Mucosa of rectum (tissue), 2 donors: ENCODE data around the gene LPP.

ENCODE experiments used
- H3K27ac ChIP-seq, 2 donors: one replicate each; pipeline ENCODE4 v1.7.0; 2013; ENCODE audit warnings: inconsistent platforms in 2 of 2, low read depth in 2 of 2, low read length in 2 of 2
- H3K27me3 ChIP-seq, 2 donors: one replicate each; pipeline ENCODE4 v1.7.0; 2013; ENCODE audit warnings: low read length in 2 of 2; ENCODE audit not compliant: control insufficient read depth in 2 of 2, insufficient read depth in 2 of 2
- H3K36me3 ChIP-seq, 2 donors: one replicate each; pipeline ENCODE4 v1.7.0; 2013; ENCODE audit warnings: low read length in 2 of 2; ENCODE audit not compliant: control insufficient read depth in 2 of 2, insufficient read depth in 2 of 2
- H3K4me1 ChIP-seq, 2 donors: one replicate each; pipeline ENCODE4 v1.7.0; 2013; ENCODE audit warnings: low read length in 2 of 2, mild to moderate bottlenecking in 1 of 2; ENCODE audit not compliant: control insufficient read depth in 2 of 2, insufficient read depth in 2 of 2
- H3K4me3 ChIP-seq, 2 donors: one replicate each; pipeline ENCODE4 v1.7.0; 2013; ENCODE audit warnings: low read length in 2 of 2
- H3K9ac ChIP-seq, 2 donors: one replicate each; pipeline ENCODE4 v1.7.0; 2013; ENCODE audit warnings: low read length in 2 of 2, low read depth in 1 of 2, mild to moderate bottlenecking in 1 of 2
- H3K9me3 ChIP-seq, 2 donors: one replicate each; pipeline ENCODE4 v1.7.0; 2013; ENCODE audit warnings: low read length in 2 of 2; ENCODE audit not compliant: control insufficient read depth in 2 of 2
- donor health status: healthy.
- donor health status: Normal muscosa, but diverticular disease.

Gene LPP

DNA sequence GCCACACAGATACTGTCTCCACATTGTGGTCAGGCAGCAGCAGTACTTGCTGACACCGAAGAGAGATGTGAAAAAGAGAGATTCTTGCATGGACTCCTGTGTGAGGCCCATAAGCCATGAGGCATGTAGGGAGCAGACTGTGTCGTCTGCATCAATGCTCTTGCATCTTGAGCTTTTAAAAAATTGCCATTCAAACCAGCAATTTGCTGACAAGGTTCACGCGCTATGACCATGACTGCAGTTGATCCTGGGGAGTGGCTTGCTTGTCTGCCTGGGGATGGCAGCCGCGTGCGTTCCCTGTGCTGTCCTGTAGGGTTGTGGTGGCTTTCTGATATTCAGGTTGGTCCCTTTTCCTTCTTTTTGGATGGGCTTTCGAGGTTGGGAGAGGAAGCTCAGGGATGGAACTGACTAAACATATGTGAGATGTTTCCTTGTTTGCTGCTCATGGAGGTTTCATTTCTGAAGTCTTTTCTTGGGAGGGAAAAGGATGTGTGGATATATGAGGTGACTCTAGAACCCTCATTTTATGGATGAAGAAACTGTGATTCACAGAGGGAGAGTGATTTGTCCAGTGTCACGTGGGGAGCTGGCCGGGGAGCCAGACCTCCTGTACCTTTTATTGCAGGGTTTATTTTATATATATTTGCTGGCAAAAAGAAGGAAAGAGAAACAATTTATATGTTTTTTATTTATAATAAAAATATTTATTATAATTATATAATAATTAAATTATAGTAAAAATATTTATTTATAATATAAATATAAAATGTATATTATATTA is 48.6 kb downstream of the LPP start:
- Histone ChIP-seq H3K27ac (no peak overlapping the region), H3K9ac (no peak overlapping the region), H3K36me3 (no peaks in the 10 kb centered on the region), H3K27me3 (no peaks in the 10 kb centered on the region), H3K9me3 (no peaks in the 10 kb centered on the region), H3K4me1 (peaks cover 9 to 12% of the 10 kb centered on the region in 2 donors), H3K4me3 (no peak overlapping the region)

DNA sequence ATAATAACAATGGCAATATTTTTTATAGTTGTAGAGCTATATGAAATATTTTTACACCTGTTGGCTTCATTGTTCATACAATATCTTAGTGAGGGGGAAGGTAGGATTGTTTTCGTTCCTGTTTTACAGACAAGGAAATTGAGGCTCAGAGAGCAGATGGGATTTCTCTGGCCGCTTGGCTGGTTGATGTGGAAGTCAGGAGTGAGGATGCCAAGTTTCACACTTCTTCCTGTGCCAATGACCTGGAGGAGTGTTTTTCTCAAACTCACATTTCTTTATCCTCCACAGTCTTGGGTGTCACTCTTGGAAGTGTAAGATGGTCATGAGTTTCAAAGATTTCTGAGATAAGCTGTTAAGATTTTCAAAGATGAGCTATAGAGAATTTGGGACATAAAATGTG is 50.6 kb downstream of the LPP start:
- Histone ChIP-seq H3K9me3 (no peaks in the 10 kb centered on the region), H3K27me3 (no peaks in the 10 kb centered on the region), H3K36me3 (peaks cover 0 to 3% of the 10 kb centered on the region in 2 donors), H3K9ac (no peak overlapping the region), H3K4me1 (peaks cover 6 to 8% of the 10 kb centered on the region in 2 donors), H3K4me3 (no peak overlapping the region), H3K27ac (no peak overlapping the region)

DNA sequence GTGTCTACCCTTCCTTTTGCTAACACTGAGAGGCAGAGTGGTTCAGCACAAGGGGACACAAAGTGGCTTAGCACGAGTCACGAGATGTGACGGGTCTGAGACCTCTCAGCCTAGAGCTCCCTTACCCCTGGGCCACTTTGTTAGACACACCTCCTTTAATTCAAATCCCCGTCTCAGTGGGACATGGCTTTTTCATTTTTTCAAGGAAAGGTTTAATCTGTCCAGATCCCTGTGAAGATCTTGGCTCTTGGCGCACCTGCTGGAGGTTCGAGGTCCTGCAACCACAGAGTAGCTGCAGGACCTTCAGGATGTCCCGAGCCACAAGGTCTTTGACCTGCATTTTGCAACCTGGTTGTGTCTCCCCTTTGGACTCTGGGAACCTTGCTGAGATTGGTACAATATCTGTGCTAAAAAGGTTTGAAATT is 52.0 kb downstream of the LPP start:
- H3K9ac ChIP-seq: no peak overlapping the region
- H3K4me3 ChIP-seq: no peak overlapping the region
- no peaks in the 10 kb centered on the region for H3K9me3 ChIP-seq
- peaks cover 0 to 3% of the 10 kb centered on the region in 2 donors for H3K36me3 ChIP-seq
- peak overlapping the region in 1 of 2 donors; percentile 2 for H3K27ac ChIP-seq
- H3K4me1 ChIP-seq: peaks cover 6 to 8% of the 10 kb centered on the region in 2 donors
- no peaks in the 10 kb centered on the region for H3K27me3 ChIP-seq

DNA sequence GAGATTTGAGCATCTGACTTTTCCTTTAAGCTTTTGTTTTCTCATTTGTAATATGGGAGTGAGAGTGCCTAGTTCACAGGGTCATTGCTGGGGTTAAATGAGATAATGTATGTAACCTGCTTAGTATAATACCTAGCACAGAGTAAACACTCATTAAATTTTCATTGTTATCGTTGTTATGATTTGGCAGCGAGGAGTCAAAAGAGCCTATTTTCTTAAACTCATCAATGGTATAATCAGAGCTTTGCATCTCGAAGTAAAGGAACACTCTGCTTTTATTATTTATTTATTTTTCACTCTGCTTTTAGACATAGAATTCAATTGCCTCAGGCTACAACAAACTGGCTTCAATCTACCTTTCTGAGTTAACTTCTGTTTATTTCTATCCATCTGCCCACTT is 52.8 kb downstream of the LPP start:
- Histone ChIP-seq H3K36me3 (peaks cover 0 to 3% of the 10 kb centered on the region in 2 donors), H3K9ac (no peak overlapping the region), H3K4me1 (peaks cover 8 to 10% of the 10 kb centered on the region in 2 donors), H3K27me3 (no peaks in the 10 kb centered on the region), H3K9me3 (no peaks in the 10 kb centered on the region), H3K27ac (peak overlapping the region in 1 of 2 donors; percentile 2), H3K4me3 (no peak overlapping the region)

DNA sequence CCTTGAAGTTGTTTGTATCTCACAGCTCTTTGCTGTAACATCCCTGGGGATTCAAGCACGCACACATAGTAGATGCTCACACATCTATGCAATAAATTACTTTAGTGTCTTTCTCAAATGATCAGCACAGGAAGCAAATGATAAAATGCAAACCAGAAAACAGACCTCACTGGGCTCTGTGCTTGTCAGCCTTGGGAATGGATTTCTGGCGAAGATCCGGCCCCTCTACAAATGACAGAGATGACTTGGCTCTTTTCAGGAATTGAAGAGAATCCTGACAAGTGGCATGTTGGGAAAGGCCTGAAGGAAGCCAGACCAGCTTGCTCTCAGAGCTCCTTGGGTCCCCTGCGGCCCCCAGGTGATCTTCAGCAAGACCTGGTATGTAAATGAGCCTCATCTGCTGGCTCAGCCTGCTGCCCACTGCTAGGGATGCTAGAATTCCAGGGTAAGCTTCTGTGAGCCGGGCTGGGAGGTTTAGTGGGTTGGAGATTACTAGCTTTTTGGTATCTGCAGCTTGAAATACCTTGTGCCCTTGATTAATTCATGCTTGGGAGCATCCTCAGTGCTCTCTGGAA is 54.1 kb downstream of the LPP start:
- Histone ChIP-seq H3K4me3 (no peak overlapping the region), H3K4me1 (peaks cover 12 to 16% of the 10 kb centered on the region in 2 donors), H3K27ac (peak overlapping the region in 1 of 2 donors; percentile 19), H3K27me3 (no peaks in the 10 kb centered on the region), H3K9me3 (no peaks in the 10 kb centered on the region), H3K36me3 (peaks cover 3% of the 10 kb centered on the region in 2 donors), H3K9ac (no peak overlapping the region)

DNA sequence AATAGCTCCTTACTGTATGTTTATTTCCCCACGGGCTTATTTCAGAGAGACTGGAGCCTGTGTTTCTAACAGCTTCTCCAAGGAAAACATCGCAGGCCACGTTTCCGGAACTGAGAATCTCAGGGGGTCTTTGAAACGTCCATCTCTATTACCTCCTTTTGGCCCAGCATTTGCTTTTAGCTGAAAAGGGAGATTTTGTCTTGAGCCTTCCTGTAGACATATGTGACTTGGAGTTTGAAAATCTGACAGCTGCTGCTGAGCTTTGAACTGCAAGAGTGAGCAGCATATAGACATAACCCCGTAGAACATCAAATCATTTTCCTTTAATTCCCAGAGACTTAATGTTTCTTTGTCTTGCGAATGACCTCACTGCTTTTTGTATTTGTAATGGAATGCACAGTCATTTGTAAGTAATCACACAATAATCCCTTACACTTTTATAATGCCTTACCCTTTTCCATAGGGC is 54.6 kb downstream of the LPP start:
- Histone ChIP-seq H3K27me3 (no peaks in the 10 kb centered on the region), H3K9ac (no peak overlapping the region), H3K4me1 (peaks cover 12 to 16% of the 10 kb centered on the region in 2 donors), H3K27ac (peak overlapping the region in 1 of 2 donors; percentile 19), H3K9me3 (no peaks in the 10 kb centered on the region), H3K4me3 (no peak overlapping the region), H3K36me3 (peaks cover 3% of the 10 kb centered on the region in 2 donors)

DNA sequence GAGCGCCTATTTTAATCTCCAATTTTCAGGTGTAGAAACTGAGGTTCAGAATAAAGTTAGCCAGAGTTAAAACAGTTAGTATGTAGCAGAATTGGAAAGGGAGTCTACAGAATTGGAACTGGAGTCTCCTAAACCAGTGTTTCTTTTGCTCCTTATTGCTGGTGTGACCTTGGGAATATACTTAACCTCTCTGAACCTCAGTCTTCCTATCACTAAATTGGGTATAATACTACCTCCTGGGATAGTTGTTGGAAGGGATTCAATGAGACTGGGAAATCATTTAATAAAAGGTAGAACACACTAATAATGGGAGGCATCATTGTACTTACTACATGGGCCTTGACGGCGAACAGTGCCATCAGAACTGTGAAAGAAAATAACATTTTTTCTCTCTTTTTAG is 55.1 kb downstream of the LPP start:
- H3K9me3 ChIP-seq: no peaks in the 10 kb centered on the region
- peaks cover 3% of the 10 kb centered on the region in 2 donors for H3K36me3 ChIP-seq
- H3K27ac ChIP-seq: peak overlapping the region in 1 of 2 donors; percentile 19
- H3K4me3 ChIP-seq: no peak overlapping the region
- peaks cover 12 to 16% of the 10 kb centered on the region in 2 donors for H3K4me1 ChIP-seq
- no peak overlapping the region for H3K9ac ChIP-seq
- H3K27me3 ChIP-seq: no peaks in the 10 kb centered on the region

DNA sequence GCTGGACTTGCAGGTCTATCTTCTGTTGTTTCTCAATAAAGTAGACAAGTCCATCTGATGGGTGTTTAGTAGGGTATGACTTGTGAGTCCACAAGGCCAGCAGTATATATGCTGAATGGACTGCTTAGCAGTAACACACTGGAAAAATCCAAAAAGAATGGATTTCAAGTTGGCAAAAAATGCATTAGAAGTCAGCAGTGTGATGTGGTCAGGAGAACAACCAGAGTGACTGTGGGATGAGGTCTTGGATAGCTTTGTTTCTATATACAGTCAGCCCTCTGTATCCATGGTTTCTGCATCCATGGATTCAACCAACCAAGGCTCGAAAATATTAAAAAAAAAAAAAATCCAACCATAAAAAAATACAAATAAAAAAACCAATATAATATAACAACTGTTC is 55.8 kb downstream of the LPP start:
- H3K4me1 ChIP-seq: peaks cover 12 to 16% of the 10 kb centered on the region in 2 donors
- no peak overlapping the region for H3K9ac ChIP-seq
- peaks cover 3% of the 10 kb centered on the region in 2 donors for H3K36me3 ChIP-seq
- H3K27me3 ChIP-seq: no peaks in the 10 kb centered on the region
- H3K4me3 ChIP-seq: no peak overlapping the region
- peak overlapping the region in 1 of 2 donors; percentile 5 for H3K27ac ChIP-seq
- no peaks in the 10 kb centered on the region for H3K9me3 ChIP-seq

DNA sequence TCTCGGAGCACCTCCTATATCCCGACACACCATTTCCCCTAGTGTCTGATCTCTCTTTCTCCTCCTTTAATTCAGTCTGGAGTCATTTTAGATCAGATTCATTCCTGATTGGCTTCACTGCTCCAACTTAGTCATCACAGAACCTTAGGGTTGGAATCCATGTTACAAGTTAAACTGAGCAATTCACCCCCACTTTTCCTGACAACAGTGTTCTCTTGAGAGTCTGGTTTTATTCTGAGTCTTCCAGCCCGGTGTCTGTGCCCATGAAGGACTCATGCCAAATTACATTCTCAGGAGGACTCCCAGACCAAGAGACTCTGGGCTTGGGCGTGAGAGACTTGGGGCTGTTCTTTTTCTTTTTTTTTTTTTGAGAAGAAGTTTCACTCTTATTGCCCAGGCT is 57.5 kb downstream of the LPP start:
- Histone ChIP-seq H3K9me3 (no peaks in the 10 kb centered on the region), H3K36me3 (peaks cover 3% of the 10 kb centered on the region in 2 donors), H3K27me3 (no peaks in the 10 kb centered on the region), H3K4me3 (no peak overlapping the region), H3K9ac (no peak overlapping the region), H3K4me1 (peaks cover 11 to 17% of the 10 kb centered on the region in 2 donors), H3K27ac (peak overlapping the region; percentile 56 to 73)

DNA sequence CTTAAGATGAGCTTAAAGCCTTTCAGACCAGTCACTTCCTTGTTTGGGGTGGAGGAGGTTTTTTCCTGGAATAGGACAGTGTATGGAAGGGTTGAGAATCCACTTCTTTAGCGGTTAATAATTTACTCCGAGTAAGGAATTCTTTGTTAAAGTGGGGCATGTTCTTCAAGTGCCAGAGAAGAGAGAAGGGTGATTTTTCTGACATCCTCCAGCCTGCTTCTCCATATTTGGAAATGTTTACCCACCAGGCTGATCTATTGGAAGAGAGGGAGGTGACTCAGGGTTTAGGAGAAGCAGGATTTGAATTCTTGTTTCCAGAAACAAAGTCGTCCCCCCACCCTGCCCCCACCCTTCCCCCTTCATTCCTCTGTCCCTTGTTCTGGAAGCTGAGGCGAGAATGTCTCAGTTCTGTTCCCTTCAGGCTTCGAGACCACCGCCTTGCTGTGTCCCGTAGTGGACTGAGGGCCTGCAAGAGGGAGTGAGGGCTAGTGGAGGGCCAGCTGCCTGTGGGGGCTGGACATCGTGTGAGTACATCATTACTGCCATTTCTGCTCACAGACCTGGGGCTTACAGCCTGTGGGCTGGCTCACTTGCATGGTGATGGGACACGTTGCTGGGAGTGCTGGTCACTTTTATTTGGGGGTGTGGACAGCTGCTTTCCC is 58.5 kb downstream of the LPP start:
- no peaks in the 10 kb centered on the region for H3K27me3 ChIP-seq
- peak overlapping the region; percentile 42 to 54 for H3K9ac ChIP-seq
- H3K27ac ChIP-seq: peak overlapping the region; percentile 73 to 79
- H3K36me3 ChIP-seq: peaks cover 3% of the 10 kb centered on the region in 2 donors
- peaks cover 11 to 21% of the 10 kb centered on the region in 2 donors for H3K4me1 ChIP-seq
- H3K9me3 ChIP-seq: no peaks in the 10 kb centered on the region
- H3K4me3 ChIP-seq: peak overlapping the region; percentile 30 to 59
